SH-SY5Y (cell line): ENCODE measurements around the gene CCN2.

Experiments
- GATA2 ChIP-seq: IDR thresholded peaks from 2 replicates; pipeline ENCODE4 v1.6.1; 2011; ENCODE audit warnings: mild to moderate bottlenecking, low read depth, low read length
- GATA3 ChIP-seq: IDR thresholded peaks from 2 replicates; pipeline ENCODE4 v1.6.1; 2011; ENCODE audit warnings: low read depth, mild to moderate bottlenecking, low read length, moderate library complexity

DNA sequence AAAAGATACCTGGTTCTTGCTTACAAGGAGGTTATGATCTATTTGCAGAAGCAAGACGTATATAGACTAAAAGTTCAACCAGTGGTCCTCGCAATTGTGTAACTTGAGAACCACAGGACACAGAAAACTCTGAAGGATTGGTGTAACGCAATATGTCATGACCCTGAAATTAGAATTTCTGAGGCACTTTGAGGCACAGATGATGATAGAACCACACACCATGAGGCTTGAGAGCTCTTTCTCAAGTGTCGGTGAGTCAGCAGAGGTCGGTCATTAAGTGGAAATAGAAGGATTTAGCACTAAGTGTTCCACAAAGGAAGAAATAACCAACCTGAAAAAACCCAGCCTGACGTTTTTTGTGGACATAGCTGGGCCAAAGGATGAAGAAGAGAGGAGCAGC, 15.3 kb upstream of the CCN2 start:
- TF ChIP-seq GATA2 (no peak), GATA3 (no peak)
